GM23338 (cell line): ENCODE data around the gene PDCD11. TPM values are rescaled to one million over a fixed set of nuclear protein-coding genes. Genes with fewer than 3 reads are reported as not detected.

Experiments used
- ATAC-seq: fragments of 200-7000 bp; cut with Tn5 transposase; 3 replicates; pipeline ENCODE4 v1.9.1; 2020
- DNase-seq: peaks from one replicate; pipeline ENCODE4 v3.0.0-alpha.2; 2015; ENCODE audit warnings: low spot score
- H2AFZ ChIP-seq: fragments of 200-600 bp; sonication (generic); 2 replicates; pipeline ENCODE4 v1.8.0; 2016; ENCODE audit warnings: antibody characterized with exemption, mild to moderate bottlenecking, moderate library complexity
- H3F3A ChIP-seq: fragments of 200-600 bp; sonication (generic); replicated peaks from 2 replicates; pipeline ENCODE4 v1.8.0; 2017; ENCODE audit warnings: antibody characterized with exemption, mixed run types, low read depth
- H3K27ac ChIP-seq: fragments of 200-600 bp; sonication (generic); 2 replicates; pipeline ENCODE4 v1.6.1; 2016; ENCODE audit warnings: low read depth
- H3K27me3 ChIP-seq: fragments of 200-600 bp; sonication (generic); 2 replicates; pipeline ENCODE4 v1.8.0; 2016; ENCODE audit warnings: mild to moderate bottlenecking, mixed run types, moderate library complexity; ENCODE audit not compliant: insufficient read depth
- H3K36me3 ChIP-seq: fragments of 200-600 bp; sonication (generic); 2 replicates; pipeline ENCODE4 v1.8.0; 2016; ENCODE audit warnings: mild to moderate bottlenecking; ENCODE audit not compliant: insufficient read depth
- H3K4me1 ChIP-seq: fragments of 200-600 bp; sonication (generic); 2 replicates; pipeline ENCODE4 v1.8.0; 2016; ENCODE audit warnings: mild to moderate bottlenecking, moderate library complexity; ENCODE audit not compliant: insufficient read depth
- H3K4me2 ChIP-seq: fragments of 200-600 bp; sonication (generic); 2 replicates; pipeline ENCODE4 v1.7.1; 2017; ENCODE audit warnings: mixed run types
- H3K4me3 ChIP-seq: fragments of 200-600 bp; sonication (generic); 2 replicates; pipeline ENCODE4 v1.6.1; 2016; ENCODE audit warnings: mixed run types
- H3K79me2 ChIP-seq: fragments of 200-600 bp; sonication (generic); replicated peaks from 2 replicates; pipeline ENCODE4 v1.8.0; 2017; ENCODE audit warnings: mild to moderate bottlenecking; ENCODE audit not compliant: insufficient read depth
- H3K9me2 ChIP-seq: fragments of 200-600 bp; sonication (generic); 2 replicates; pipeline ENCODE4 v1.8.0; 2017; ENCODE audit not compliant: insufficient read depth
- H4K20me1 ChIP-seq: fragments of 200-600 bp; sonication (generic); replicated peaks from 2 replicates; pipeline ENCODE4 v1.8.0; 2017; ENCODE audit warnings: mild to moderate bottlenecking; ENCODE audit not compliant: insufficient read depth
- H3K27ac Mint-ChIP-seq: 2 replicates; pipeline ENCODE4 v1.8.0; 2020; ENCODE audit warnings: inconsistent platforms, mild to moderate bottlenecking, moderate library complexity, mixed read lengths
- H3K27me3 Mint-ChIP-seq: 3 replicates; pipeline ENCODE4 v1.8.0; 2022; ENCODE audit warnings: low read depth, mild to moderate bottlenecking, moderate library complexity, mixed read lengths, inconsistent platforms; ENCODE audit not compliant: insufficient read depth, poor library complexity
- H3K36me3 Mint-ChIP-seq: 3 replicates; pipeline ENCODE4 v1.8.0; 2021; ENCODE audit warnings: low read depth, mild to moderate bottlenecking, inconsistent platforms, moderate library complexity, mixed read lengths
- H3K4me1 Mint-ChIP-seq: 3 replicates; pipeline ENCODE4 v1.8.0; 2020; ENCODE audit warnings: mild to moderate bottlenecking, inconsistent platforms, mixed read lengths
- H3K4me3 Mint-ChIP-seq: 3 replicates; pipeline ENCODE4 v1.8.0; 2021; ENCODE audit warnings: moderate library complexity, mild to moderate bottlenecking, inconsistent platforms, mixed read lengths
- H3K9me3 Mint-ChIP-seq: 3 replicates; pipeline ENCODE4 v1.8.0; 2020; ENCODE audit warnings: moderate library complexity, mild to moderate bottlenecking, inconsistent platforms, mixed read lengths
- CREB1 ChIP-seq: fragments of 250-450 bp; sonication (Bioruptor Pico); IDR thresholded peaks from 2 replicates; pipeline ENCODE4 v1.5.0; 2020; ENCODE audit warnings: low read depth, mild to moderate bottlenecking, moderate library complexity
- CTCF ChIP-seq, 2 experiments: fragments of 200-600 bp in 1 of 2; sonication (generic) in 1 of 2; conservative IDR thresholded peaks; 2 replicates each; pipeline versions ENCODE4 v1.5.1 to v1.6.1; 2016 to 2017; ENCODE audit warnings: antibody characterized with exemption in 2 of 2, low read depth in 2 of 2, mild to moderate bottlenecking in 2 of 2, moderate library complexity in 1 of 2
- ETS1 ChIP-seq: IDR thresholded peaks from 2 replicates; pipeline ENCODE4 v1.6.1; 2016; ENCODE audit warnings: antibody characterized with exemption
- EZH2 ChIP-seq: fragments of 200-600 bp; sonication (generic); IDR thresholded peaks from one replicate; pipeline ENCODE4 v1.8.0; 2017; ENCODE audit warnings: antibody characterized with exemption, mild to moderate bottlenecking, low read depth; ENCODE audit not compliant: unreplicated experiment
- EZH2phosphoT487 ChIP-seq: fragments of 200-600 bp; sonication (generic); IDR thresholded peaks from one replicate; pipeline ENCODE4 v1.8.1; 2018; ENCODE audit warnings: antibody characterized with exemption; ENCODE audit not compliant: unreplicated experiment
- JUNB ChIP-seq: IDR thresholded peaks from one replicate; pipeline ENCODE4 v1.6.1; 2016; ENCODE audit warnings: antibody characterized with exemption; ENCODE audit not compliant: unreplicated experiment
- NANOG ChIP-seq: IDR thresholded peaks from 2 replicates; pipeline ENCODE4 v1.6.1; 2016; ENCODE audit warnings: antibody characterized with exemption, borderline replicate concordance
- POLR2AphosphoS5 ChIP-seq: IDR thresholded peaks from 2 replicates; pipeline ENCODE4 v1.6.1; 2016; ENCODE audit warnings: antibody characterized with exemption, low read depth
- REST ChIP-seq: IDR thresholded peaks from one replicate; pipeline ENCODE4 v1.6.1; 2018; ENCODE audit warnings: antibody characterized with exemption; ENCODE audit not compliant: unreplicated experiment
- STAT1 ChIP-seq: IDR thresholded peaks from one replicate; pipeline ENCODE4 v1.6.1; 2016; ENCODE audit warnings: antibody characterized with exemption; ENCODE audit not compliant: unreplicated experiment
- ZNF114 ChIP-seq: fragments of 250-450 bp; sonication (Bioruptor Pico); IDR thresholded peaks from 2 replicates; pipeline ENCODE4 v1.5.0; 2020; ENCODE audit warnings: mild to moderate bottlenecking, moderate library complexity
- ZNF331 ChIP-seq: fragments of 250-450 bp; sonication (Bioruptor Pico); IDR thresholded peaks from 2 replicates; pipeline ENCODE4 v1.5.0; 2020; ENCODE audit warnings: low read depth, mild to moderate bottlenecking, moderate library complexity
- ZNF462 ChIP-seq: fragments of 250-450 bp; sonication (Bioruptor Pico); IDR thresholded peaks from 2 replicates; pipeline ENCODE4 v1.5.0; 2020; ENCODE audit warnings: mild to moderate bottlenecking, moderate library complexity
- polyA plus RNA-seq: library from polyadenylated mRNA; unstranded; fragments of >200 nt; fragmentation: Nextera tagmentation; extraction: Ambion mirVana; gene quantifications from 2 replicates; pipeline ENCODE4 v1.2.1, GENCODE V29; 2016
- total RNA-seq: library from RNA; depleted of rRNA; stranded (reverse); fragments of >200 nt; shearing (Covaris generic); gene quantifications from 2 replicates; pipeline ENCODE4 v1.2.3, GENCODE V29; 2014

Gene PDCD11
- total and polyA plus RNA-seq, 2 experiments from 2014 or later, result 82.1 to 87.8 TPM

- H3K4me1 Mint-ChIP-seq, result peaks cover 6% of the 10 kb centered on the region
- H3K27ac Mint-ChIP-seq, result no peak within 1 kb of the TSS
- no peak within 1 kb of the TSS for H3K4me3 Mint-ChIP-seq
- Histone ChIP-seq H3K4me2 (no peak within 1 kb of the TSS), H3K79me2 (no peaks in the 10 kb centered on the region), H2AFZ (0 out of 2 replicates have a peak within 1 kb of the TSS, but pooled peaks have one; percentile 76), H3K4me3 (no peak within 1 kb of the TSS), H3K27ac (no peak within 1 kb of the TSS), H4K20me1 (no peaks in the 10 kb centered on the region), H3K9me2 (no peaks in the 10 kb centered on the region), H3K27me3 (no peaks in the 10 kb centered on the region), H3K4me1 (no peaks in the 10 kb centered on the region), H3K36me3 (no peaks in the 10 kb centered on the region), H3F3A (no peaks in the 10 kb centered on the region)
- H3K27me3 Mint-ChIP-seq, result peaks cover 19% of the 10 kb centered on the region
- ATAC-seq (peak; percentile 95), DNase-seq (peak; percentile 76)
- TF ChIP-seq ZNF114, result no peak
- TF ChIP-seq ZNF331, result no peak
- no peak for TF ChIP-seq CTCF (conservative IDR thresholded peaks at IDR 0.05; ENCODE audit: low read depth in 2 of 2)
- TF ChIP-seq NANOG, result no peak
- TF ChIP-seq STAT1, result no peak
- no peak for TF ChIP-seq POLR2AphosphoS5
- TF ChIP-seq CREB1 (CRISPR knock-in tag), result no peak
- TF ChIP-seq JUNB, result no peak
- no peak for TF ChIP-seq EZH2
- no peak for TF ChIP-seq ETS1
- no peak for TF ChIP-seq EZH2phosphoT487
- TF ChIP-seq REST, result no peak
- no peak for TF ChIP-seq ZNF462 (CRISPR knock-in tag)
- no peaks in the 10 kb centered on the region; the same call in 2 of the 3 replicates for H3K9me3 Mint-ChIP-seq
- no peaks in the 10 kb centered on the region; the same call in 2 of the 3 replicates for H3K36me3 Mint-ChIP-seq
Measured at GRCh38 chr10:103458720-103459119, 62.3 kb downstream of the PDCD11 start, which contains the start of gene CALHM1. TSS of gene CALHM1 (minus strand) at chr10:103458900. CDS start at chr10:103458751, 149 bp downstream.
